CMK (cell line): ENCODE measurements around the gene MARVELD2.
"Not testable (repeated sequence)": the region's sequence is repeated elsewhere in the genome, so short reads cannot be mapped to it uniquely, and the experiment has no call there.

Experiments used
- DNase-seq: peaks from one replicate; pipeline ENCODE4 v3.0.0-alpha.2; 2010; ENCODE audit warnings: low read depth

Gene MARVELD2

DNA sequence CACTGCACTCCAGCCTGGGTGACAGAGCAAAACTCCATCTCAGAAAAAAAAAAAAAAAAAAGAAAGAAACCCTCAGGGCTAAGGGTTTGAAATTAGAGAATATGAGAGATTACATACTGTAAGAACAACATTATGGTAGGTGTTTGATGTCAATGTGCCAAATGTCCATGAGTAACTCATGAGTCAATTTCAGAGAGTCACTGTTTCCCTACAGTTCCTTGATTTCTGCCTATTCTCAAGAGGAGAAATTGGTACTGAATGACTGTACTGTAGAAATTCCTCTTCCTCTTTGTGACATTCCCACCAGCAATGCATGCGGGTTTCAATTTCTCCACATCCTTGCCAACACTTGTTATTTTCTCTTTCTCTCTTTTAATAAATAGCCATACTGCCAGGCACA is 35.2 kb downstream of the MARVELD2 start:
- no peak for DNase-seq

DNA sequence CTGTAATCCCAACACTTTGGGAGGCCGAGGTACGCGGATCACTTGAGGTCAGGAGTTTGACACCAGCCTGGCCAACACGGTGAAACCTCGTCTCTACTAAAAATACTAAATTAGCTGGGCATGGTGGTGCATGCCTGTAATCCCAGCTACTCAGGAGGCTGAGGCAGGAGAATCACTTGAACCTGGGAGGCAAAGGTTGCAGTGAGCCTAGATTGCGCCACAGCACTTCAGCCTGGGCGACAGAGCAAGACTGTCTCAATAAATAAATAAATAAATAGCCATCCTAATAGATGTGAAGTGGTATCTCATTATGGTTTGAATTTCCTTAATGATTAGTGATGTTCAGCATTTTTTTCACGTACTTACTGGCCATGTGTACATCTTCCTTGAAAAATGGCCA is 35.6 kb downstream of the MARVELD2 start:
- not testable (repeated sequence) for DNase-seq

DNA sequence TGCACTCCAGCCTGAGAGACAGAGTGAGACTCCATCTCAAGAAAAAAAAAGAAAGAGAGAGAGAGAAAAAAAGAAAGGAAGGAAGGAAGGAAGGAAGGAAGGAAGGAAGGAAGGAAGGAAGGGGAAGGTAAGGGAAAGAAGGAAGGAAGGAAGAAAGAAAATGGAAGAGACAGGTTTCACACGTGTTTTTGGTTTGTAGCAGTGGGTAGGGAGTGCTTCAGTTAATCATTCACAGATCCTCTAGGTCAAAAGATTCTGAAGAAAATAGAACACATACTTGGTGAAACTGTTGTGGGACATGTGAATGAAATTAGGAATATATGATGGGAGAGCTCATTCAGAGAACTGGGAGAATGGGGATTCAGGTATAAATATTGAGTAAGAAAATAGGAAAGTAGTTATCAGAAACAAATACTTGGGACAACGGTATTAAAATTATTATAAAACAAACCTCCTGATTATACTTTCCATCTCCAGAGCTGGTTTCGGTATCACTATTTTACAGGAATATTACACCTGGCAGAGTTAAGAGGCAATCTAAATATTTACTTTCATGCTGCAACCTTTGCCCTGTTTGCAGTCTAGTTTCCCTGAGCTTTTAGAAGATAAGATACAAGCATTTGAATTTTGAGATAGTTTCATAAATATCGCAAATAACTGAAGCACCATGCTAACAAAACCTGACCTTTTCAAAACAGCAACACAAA is 37.2 kb downstream of the MARVELD2 start:
- DNase-seq: no peak

DNA sequence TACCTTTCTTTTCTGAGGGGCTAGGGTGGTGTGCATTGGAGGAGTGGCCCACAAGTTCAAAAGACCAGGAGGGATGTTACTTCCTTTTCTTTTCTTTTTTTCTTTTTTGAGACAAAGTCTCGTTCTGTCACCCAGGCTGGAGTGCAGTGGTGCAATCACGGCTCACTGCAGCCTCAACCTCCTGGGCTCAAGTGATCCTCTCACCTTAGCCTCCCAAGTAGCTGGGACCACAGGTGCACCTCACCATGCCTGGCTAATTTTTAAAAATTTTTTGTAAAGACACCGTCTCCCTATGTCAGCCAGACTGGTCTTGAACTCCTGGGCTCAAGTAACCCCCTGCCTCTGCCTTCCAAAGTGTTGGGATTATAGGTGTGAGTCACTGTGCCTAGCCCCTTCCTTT is 38.6 kb downstream of the MARVELD2 start:
- not testable (repeated sequence) for DNase-seq

DNA sequence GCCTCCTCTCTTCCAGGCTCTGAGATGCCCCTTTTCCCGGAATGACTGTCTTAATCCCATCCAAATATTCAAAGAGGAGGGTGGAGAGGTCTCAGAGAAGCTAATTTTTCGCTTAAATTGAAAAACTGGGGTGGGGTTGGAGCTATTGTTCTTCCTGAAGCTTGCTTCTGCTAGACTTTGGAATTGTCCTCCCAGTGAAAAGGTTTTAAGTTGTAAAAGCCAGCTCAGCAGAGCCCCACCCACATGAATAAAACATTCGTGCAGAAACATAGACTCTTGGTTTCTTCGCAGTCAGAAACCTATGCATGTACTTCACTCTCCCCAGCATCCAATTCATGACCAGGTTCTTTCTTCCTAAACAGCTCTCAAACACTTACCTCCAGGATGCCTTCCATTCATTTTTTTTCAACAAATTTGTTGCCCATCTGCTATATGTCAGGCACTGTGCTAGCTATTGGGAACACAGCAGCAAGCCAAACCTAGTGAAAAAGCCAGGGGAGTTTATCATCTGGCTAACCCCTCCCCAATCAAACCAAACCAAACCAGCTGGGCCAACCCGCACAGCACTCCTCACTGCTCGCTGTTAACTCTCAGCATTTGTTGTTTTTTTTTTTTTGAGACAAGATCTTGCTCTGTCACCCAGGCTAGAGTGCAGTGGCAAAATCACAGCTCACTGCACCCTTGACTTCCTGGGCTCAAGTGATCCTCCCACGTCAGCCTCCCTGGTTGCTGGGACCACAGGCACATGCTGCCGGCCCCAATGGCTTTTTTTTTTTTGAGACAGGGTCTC is 39.7 kb downstream of the MARVELD2 start:
- no peak for DNase-seq

DNA sequence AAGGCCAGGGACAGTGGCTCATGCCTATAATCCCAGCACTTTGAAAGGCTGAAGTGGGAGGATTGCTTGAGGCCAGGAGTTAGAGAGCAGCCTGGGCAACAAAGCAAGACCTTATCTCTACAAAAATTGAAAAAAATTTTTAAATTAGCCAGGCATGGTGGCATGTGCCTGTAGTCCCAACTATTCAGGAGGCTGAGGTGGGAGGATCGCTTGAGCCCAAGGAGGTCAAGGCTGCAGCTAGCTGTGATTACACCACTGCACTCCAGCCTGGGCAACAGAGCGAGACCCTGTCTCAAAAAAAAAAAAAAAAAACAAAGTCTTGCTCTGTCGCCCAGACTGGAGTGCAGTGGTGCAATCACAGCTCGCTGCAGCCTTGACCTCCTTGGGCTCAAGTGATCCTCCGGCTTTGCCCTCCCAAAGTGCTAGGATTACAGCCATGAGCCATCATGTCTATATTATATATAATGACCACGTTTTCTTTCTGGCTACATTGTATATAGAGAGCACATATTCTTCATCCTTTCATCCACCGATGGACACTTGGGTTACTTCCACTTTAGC is 40.6 kb downstream of the MARVELD2 start:
- not testable (repeated sequence) for DNase-seq

DNA sequence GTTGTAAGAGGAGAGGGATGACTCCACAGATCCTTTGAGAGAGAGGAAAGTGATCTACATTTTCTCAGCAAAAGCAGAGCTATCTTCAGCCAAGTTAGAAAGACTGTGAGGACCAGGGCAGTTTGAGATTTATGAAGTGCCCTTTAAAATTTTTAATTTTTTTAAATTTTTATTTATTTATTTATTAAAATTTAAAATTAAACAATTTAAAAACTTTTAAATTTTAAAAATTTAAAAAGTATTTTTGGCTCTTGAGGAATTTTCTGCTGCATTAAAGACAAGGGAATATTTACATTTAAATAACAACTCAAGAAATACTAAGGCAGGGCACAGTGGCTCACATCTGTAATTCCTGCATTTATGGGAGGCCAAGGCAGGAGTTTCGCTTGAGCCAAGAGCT is 47.3 kb downstream of the MARVELD2 start:
- no peak for DNase-seq

DNA sequence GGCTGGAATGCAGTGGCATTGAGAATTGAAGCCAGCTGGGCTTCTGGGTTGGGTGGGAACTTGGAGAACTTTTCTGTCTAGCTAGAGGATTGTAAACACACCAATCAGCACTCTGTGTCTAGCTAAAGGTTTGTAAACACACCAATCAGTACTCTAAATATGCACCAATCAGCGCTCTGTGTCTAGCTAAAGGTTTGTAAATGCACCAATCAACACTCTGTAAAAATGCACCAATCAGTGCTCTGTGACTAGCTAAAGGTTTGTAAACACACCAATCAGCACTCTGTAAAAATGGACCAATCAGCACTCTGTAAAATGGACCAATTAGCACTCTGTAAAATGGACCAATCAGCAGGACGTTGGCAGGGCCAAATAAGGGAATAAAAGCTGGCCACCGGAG is 51.5 kb downstream of the MARVELD2 start:
- DNase-seq: not testable (repeated sequence)

DNA sequence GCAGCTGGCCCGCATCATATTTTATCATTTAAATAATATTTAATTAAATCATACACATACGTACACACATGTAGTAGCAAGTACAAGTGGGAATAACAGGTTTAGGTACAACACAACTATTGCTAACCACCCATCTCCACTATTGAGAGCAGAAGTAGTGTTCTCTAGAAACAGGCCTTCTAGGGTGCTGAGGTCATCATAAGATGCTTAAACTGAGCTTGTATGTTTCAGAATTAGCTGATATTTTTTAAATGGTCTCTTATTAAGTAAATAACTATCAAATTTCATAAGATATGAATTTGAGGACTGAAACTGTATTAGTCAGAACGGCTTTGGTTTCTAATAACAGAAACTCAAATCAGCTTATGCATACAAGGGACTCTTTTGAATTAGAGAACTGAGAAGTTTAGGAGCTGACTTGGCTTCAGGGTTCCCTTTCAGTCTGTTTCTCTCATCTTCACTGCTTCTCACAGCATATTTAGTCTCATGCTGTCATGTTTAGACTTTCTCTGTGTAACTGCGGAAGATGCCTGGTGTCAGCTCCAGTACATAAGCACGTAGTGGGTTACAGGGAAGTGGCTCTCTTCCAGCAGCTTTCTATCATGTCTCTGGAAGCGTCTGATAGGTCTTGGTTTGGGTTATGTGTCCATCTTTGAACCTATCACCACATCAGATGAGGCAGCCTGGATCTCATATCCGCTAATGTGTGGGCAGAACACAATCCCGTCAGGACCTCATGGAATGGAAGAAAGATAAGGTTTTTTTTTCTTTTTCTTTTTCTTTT is 52.7 kb downstream of the MARVELD2 start:
- no peak for DNase-seq

DNA sequence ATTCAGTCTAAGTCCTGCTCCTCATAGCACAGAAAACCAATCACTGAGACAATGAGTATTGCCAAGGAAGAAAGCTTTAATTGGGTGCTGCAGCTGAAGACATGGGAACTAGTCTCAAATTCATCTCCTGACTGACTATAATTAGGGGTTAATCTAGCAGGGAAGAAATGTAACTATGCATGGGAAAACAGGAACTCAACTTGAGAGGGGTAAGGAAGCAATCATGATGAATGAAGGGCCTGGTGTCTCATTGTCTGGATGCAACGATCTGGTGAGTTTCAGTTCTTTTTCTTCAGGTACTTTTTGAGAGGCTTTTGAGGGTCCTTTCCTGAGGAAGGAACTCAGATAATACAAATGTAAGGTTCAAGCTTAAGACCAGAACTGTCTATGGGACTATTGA is 53.7 kb downstream of the MARVELD2 start:
- no peak for DNase-seq

DNA sequence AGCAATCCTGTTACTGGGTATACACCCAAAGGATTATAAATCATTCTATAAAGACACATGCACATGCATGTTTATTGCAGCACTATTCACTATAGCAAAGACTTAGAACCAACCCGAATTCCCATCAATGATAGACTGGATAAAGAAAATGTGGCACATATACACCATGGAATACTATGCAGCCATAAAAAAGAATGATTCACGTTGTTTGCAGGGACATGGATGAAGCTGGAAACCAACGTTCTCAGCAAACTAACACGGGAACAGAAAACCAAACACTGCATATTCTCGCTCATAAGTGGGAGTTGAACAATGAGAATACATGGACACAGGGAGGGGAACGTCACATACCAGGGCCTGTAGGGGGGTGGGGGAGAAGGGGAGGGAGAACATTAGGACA is 56.6 kb downstream of the MARVELD2 start:
- DNase-seq: not testable (repeated sequence)

DNA sequence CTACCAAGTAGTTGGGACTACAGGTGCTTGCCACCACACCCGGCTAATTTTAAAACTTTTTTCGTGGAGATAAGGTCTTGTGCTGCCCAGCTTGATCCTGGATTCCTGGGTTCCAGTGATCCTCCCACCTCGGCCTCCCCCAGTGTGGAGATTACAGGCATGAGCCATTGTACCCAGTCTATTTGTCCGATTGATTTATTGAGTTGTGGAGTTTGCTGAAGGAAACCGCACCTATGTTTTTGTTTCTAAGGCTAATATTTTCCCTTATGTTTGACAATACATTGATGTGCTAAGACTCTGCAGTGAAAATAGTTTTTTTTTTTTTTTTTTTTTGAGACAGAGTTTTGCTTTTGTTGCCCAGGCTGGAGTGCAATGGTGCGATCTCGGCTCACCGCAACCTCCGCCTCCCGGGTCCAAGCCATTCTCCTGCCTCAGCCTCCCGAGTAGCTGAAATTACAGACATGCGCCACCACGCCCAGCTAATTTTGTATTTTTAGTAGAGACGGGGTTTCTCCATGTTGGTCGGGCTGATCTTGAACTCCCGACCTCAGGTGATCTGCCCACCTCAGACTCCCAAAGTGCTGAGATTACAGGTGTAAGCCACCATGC is 57.7 kb downstream of the MARVELD2 start:
- not testable (repeated sequence) for DNase-seq

DNA sequence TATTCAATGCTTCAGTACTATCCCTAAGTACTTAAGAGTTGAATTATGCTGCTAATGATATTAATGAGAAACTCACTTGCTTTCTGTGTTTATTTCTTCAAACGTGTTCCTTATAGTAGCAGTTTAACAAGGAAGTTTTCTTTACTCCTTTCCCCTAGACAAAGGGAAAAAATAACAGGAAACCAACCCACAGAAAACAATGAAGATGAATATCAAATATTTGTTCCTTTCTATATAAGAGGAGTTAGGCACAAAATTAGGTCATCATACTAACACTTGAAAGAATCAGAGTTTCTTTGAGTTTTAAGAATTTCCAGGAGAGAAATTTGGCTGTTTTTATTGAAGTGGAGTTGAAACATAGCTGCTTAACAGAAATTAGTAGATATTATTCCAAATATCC is 62.3 kb downstream of the MARVELD2 start:
- no peak for DNase-seq

DNA sequence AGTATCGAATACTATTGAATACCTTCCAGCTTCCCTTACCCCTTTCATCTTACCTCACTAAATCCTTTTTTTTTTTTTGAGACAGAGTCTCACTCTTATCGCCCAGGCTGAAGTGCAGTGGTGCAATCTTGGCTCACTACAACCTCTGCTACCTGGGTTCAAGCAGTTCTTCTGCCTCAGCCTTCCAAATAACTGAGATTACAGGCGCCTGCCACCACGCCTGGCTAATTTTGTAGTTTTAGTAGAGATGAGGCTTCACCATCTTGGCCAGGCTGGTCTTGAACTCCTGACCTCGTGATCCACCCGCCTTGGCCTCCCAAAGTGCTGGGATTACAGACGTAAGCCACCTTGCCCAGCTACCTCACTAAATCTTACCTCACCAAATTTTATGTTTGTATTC is 63.4 kb downstream of the MARVELD2 start:
- DNase-seq: not testable (repeated sequence)

DNA sequence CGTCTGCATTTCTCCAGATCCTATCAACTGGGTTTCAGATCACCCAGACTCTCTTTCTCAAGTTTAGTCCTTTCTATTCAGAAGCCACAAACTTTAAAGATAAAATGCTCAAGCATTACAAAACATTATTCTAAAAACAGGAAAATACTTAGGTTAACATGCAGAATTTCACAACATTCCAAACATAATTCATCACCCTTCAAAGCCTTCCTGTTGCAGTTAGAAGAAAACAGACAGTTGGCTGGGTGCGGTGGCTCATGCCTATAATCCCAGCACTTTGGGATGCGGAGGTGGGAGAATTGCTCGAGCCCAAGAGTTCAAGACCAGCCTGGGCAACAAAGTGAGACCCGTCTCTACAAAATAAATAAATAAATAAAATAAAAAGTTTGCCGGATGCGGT is 70.0 kb downstream of the MARVELD2 start:
- no peak for DNase-seq

DNA sequence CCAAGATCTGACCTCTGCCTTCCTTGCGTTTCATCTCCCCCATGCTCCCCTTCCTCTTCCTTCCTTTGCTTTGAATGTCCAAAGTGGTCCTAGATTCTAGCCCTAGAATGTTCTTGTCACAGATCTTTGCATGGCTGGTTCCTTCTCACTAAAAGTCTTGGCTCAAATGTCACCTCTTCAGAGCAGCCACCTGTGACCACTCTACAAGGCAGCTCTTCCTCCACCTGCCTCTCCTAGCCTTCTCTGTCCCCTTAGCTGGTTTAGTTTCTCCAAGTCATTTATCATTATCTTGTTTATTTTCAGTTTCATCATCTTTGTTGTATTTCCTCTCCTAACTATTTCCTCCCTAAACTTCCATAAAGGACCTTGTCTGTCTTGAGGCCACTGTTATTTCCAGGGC is 70.6 kb downstream of the MARVELD2 start:
- DNase-seq: no peak

DNA sequence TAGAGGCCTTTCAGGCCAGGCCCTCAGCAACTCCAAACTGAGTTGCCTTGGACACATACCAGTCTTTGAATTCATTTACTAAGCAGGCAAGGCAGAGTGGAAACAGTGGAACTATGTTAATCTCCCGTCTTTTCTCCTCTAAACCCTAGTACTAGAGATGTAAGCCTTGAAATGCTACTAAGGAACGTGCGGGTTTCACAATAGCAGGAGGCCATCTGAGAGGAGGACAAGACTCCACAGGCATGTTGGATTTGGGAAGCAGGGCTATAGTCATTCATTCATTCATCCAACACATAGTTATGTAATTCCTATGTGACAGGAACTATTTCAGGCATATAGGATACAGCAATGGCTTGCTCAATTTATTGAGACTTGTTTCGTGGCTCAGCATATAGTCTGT is 74.3 kb downstream of the MARVELD2 start:
- DNase-seq: no peak

DNA sequence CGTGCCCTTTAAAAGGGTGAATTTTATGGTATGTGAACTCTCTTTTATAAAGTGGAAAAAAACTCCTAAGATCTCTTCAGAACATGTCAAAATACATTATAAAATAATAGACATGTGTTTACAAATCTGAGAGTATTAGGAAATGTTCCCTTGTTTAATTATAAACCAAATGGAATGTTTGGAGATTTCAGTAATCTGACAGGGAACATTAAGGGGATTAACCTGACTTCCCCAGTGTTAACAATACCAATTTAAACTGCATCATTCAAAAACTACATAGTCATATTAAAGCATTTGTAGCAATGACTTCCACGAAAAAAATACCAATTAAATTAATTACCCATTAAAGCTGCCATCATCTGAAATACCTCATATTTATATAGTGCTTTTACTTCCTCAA is 76.1 kb downstream of the MARVELD2 start:
- DNase-seq: no peak

DNA sequence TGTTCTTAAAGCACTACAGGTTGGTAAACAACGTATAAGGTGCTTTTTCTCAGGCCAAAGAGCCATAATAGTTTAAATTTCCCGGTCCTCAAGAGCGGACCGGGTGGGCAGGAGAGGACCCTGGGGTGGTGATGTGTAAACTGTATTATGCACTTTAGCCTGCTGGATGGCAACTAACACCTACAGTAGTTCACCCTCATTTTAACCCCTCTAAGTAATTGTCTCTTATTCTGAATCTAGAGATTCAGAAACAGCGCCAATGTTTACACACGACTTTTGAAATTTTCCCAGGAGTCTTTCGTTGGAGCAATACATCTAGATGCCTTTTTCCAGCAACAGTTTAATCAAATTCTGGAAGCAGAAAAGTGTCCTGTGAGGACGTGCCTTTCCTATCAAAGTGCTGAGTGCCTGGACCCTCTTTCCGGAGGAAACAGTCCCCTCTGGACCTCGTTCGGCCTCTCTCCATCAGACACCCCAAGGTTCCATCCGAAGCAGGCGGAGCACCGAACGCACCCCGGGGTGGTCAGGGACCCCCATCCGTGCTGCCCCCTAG is 77.0 kb downstream of the MARVELD2 start:
- DNase-seq: no peak

DNA sequence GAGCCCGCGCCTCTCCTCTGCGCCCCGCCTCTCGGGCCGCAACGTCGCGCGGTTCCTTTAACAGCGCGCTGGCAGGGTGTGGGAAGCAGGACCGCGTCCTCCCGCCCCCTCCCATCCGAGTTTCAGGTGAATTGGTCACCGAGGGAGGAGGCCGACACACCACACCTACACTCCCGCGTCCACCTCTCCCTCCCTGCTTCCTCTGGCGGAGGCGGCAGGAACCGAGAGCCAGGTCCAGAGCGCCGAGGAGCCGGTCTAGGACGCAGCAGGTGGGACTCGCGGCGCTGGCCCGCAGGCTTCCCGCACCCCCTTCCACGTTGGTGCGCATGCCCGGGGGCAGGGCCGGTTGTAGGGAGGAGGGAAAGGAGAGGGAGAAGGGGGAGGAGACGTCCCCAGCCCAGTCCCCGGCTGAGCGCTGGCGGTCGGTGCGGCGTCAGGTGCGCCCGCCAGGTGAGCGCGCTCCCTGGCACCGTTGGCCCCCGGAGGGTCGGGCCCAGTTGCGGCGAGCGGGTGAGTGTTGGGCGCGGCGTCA is 77.5 kb downstream of the MARVELD2 start, which contains the start of gene OCLN:
Gene OCLN (plus strand): TSS at position 400 of the 532 bp plus-strand sequence. CDS start 11,455 bp downstream, outside the sequence.
- DNase-seq: no peak

DNA sequence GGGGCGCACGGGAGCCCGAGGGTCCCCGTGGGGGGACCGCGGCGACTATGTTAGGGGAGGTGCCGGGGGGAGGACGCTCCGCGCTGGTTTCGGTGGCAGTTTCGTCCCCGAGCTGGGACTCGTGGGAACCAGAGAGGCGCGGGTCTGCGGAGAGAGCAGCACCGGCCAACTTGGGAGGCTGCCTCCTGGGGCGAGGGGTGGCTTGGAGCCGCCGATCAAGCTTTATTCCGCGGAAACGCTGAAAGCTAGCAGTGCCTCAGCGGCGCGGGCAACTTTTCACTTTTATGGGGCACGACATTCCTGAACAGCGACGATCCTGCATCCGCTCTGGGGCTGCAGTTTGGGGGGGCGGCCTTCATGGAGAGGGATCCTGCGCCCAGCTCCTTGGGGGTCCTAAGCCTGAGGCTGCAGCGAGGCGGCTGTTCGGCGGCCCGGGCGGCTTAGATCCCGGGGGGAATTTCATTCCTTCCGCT is 78.0 kb downstream of the MARVELD2 start:
- DNase-seq: no peak
